Stimulated activated CD4-positive, alpha-beta T cell treated with anti-CD3 and anti-CD28 coated beads, TNF-alpha, amount 100 ng/mL, for 48 hours (primary cell): ENCODE results near the gene PXMP4.

ENCODE experiments used
- DNase-seq, 3 donors: peaks; one replicate each; pipeline ENCODE4 v3.0.0-alpha.2; 2020; ENCODE audit warnings: low read depth in 3 of 3

Gene PXMP4

GRCh38 chr20:33656010-33656782 is 63.9 kb downstream of the PXMP4 start:
- DNase-seq, result no peak

- DNase-seq, result no peak
These were observed 64.9 kb downstream of the PXMP4 start for GRCh38 chr20:33655164-33655563.

DNA sequence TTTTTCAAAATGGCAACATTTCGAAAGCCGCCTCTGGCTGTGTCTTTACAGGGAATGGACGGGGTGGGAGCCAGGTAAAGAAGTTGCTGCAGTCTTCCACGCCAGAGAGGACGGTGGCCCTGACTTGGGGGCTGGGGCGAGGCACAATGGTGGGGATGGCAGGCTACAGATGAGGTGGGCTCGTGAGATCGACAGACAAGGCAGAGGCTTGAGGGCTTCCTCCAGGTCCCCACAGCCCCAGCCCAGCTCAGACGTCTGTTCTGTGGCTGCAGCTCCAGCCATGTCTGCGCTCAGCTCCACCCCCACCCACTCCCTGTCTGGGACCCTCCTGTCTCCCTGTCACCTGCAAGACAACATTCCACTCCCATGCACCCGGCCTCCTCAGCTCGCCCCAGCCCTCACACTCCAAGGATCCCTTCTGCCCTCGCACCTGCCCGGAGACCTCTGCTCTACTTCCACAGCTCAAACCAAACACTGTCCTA is 65.4 kb downstream of the PXMP4 start:
- DNase-seq, result no peak

GRCh38 chr20:33653900-33654596 is 66.1 kb downstream of the PXMP4 start:
- DNase-seq, result no peak

GRCh38 chr20:33653218-33653899 is 66.8 kb downstream of the PXMP4 start:
- no peak for DNase-seq
